Limb (tissue), 2 donors: Measurements from ENCODE around the gene CBX2.

Source experiments
- DNase-seq, 2 donors: peaks; one replicate each; pipeline ENCODE4 v3.0.0-alpha.2; 2016; ENCODE audit errors: extremely low spot score in 2 of 2

Gene CBX2

DNA sequence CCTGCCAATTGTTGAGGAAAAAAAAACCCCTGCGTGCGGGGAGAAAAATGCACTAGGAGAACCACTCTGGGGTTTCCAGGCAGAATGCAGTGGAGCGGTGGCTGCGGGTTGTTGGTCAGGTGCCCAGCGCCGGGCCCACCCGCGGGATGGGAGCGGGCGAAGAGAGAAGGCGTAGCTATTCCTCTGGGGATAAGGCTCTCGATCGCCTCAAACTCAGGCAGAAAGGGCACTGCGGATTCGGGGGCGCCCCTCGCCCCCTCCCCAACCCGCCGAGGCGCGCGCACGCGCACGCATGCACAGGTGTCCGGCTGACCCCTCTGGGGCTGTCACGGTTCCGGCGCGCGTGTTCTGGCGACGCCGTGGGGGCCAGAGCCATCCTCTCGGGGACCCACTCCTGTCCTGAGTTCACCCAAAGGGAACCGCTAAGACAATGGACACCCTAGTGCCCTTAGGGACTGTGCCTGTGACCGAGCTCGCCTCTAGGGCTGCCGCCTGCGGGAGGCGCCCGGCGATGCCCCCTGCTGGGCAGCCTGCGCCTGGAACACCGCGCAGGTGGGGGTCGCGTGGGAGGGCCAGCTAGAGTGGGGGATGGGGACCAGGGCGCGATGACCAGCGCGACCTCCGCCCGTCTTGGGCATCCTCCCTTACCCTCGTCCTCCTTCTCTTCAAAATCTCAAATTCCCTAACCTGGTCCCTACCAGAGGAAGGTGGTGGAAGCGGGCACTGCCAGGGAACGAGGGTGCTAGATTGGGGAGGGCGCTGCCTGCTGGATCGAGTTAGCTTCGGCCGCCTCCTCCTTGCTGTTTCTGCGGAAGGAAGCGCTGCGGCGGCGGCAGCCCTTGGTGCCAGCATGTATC lies 33.3 kb downstream of the CBX2 start:
- peak in 1 of 2 donors; percentile 71 for DNase-seq

DNA sequence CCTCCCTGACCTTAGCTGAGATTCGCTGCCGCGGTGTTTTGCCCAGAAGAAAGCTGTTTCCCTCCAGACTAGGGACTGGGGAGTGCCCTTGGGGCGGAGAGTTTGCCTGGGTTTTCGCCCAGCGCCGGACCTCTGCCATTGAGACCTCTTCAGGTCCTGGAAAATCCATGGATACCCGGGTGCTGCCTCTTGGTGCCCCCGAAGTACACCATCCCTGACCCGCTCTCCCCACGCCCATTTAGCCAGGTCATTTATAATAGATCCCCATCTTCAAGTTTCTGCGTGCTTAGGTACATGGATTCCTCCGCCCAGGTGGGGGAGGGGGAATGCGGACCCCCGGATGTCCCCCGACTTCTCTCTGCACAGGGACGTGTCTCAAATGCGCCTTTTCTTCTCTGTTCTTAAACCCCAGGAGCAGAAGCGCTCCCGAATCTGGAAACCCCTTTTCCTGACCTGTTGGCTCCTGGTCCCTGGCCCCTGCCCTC lies 34.0 kb downstream of the CBX2 start:
- DNase-seq, result no peak

DNA sequence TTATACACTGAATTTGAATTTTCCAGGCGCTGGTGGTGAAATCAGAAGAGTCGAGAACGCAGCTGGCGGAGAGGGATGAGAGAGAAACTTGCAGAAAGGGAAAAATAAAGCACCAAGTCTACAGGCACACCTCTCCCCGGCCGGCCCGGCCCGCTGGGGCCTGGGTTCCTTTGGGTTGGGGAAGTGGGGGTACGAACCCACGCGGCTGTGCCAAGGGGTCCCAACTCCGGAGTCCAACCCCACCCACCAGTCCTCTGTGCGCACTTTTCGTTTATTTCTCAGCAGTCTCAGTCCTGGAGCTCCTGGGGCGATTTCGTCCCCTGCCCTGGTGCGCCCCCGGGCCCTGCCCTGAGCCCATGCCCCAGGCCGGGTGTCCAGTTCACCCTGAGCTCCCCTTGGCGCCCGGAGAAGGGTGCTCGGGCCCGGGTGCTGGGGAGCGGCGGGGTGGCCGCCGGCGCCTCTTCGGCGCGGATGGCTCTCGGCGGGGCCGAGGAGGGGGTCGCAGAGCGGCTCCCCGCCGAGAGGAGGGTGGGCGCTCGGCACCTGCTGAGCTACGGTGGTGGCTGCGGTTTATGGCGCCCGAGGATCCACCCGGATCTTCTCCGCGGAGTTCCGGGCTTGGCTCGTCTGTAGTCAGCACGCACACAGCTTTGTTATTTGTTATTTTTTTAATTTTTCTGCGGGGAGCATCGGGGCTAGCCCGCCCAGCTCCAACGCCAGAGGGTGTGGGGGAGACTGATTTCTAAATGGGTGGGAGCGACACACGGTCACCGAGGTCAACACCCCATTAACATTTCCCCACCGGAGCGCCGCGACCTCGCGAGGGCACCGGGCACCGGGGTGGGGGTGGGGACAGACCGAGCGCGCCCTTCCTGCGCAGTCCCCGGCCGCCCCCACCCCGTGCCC lies 34.7 kb downstream of the CBX2 start:
- DNase-seq, result peak in 1 of 2 donors; percentile 70

DNA sequence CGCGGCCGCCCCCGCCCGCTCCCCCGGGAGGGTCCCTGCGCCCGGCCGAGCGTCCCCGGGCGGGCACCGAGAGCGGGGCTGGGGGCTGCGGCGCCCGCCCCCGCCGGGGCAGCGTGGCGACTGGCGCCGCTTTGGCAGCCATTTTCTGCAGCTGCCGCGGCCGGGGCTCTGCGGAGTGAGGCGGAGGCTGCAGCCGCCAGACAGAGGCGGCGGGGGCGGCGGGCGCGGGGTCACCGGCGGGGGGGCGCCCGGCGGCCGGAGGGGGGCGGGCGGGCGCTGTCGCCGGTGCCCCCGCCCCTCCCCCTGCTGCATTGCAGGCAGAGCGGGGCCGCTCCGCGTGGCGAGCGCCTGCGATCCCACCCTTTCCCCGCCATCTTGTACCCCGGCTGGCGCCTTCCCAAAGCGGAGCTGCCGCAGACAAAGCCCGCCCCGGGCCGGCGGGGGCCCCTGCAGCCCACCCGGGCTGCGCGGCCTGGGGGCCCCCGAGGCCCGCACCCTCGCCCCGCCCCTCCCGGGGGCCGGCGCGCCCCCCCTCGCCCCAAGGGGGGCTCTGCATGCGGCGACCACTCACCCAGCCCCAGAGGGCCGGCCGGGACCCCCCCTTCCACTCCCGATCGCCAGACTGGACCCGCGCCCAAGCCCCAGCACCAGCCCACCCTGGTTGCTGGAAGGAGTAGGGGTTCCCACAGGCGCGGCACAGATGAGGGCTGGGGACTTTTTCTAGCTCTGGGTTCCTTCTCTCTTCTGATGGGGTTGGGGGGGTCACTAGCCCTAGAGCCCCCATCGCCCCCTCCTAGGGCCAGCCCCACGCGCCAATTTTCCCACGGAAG lies 35.6 kb downstream of the CBX2 start:
- DNase-seq, result peak in 1 of 2 donors; percentile 80

DNA sequence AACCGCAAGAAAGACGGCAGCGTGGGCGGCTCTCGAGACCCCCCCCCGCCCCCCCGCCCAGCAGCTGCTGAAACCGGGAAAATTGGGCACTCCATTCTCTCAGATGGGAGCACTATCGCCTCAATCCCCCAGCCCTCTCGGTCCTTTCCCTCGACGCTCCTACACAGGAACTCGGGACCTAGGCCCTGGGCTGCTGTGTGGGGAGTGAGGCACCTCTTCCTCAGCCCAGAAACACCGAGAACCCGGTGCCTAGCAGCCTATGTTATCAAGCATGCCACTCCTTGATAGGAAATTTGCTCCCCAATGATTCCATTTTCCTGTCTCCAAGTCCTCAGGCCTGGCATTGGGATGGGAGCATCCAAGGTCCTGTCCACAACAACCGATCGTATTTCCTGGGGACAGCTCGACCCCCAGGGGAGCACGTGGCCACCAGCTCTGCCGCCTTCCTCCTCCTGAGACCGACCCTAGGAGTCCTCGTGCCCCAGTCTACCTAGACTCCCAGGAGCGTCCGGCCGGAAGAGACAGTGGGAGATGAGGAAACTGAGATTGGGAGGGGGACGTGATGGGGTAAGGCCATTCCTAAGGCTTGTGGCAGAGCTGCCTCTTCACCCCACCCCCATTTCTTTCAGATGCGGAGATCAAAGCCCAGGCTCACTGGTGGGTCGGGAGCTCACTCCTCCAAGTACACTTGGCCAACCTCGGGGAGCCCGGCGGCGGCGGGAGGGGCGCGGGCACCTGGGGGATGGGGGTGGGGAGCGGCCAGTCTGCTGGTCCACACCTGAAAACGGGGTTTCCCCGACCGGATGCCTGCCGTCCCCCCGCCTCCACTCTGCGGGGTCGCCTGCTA lies 36.4 kb downstream of the CBX2 start:
- peak in 1 of 2 donors; percentile 59 for DNase-seq

DNA sequence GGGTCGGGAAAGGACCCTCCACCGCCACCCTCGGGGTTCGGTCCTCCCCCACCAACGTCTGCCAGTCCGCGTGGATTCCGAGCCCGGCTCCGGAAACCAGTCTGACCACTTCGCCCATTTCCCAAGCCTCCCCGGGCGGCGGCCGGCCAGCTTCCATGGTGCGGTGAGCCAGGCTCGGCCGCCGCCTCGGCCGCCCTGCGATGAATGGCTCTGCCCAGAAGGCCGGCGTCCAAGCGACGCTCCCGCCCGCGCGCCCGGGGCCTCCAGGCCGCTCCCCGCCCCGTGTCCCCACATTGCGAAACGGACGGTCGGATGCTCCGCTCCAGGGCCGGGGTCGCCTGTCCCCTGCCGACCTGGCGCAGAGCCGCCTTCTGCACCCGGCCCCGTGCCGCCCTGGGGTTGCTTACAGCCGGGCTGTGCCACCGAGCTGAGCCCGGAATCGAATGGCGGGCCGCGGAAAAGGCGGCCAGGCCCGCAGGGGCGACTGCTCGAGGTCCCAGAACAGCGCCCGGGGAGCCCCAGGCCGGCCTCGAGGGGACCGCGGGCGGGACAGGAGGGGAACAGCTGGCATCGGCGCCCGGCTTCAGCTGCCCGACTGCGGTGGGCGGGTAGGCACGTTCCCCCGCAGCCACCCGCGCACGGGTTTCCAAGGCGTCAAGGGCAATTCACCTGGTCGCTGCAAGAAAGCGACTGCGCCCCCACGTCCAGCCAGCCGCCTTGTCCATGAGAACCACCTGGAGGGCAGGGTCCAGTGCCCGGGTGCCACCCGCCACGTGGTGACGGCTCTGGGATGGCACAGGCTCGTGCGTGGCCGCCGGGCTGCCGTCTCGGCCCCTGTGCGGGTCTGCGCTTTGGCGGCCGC lies 37.3 kb downstream of the CBX2 start:
- peak in 1 of 2 donors; percentile 64 for DNase-seq

DNA sequence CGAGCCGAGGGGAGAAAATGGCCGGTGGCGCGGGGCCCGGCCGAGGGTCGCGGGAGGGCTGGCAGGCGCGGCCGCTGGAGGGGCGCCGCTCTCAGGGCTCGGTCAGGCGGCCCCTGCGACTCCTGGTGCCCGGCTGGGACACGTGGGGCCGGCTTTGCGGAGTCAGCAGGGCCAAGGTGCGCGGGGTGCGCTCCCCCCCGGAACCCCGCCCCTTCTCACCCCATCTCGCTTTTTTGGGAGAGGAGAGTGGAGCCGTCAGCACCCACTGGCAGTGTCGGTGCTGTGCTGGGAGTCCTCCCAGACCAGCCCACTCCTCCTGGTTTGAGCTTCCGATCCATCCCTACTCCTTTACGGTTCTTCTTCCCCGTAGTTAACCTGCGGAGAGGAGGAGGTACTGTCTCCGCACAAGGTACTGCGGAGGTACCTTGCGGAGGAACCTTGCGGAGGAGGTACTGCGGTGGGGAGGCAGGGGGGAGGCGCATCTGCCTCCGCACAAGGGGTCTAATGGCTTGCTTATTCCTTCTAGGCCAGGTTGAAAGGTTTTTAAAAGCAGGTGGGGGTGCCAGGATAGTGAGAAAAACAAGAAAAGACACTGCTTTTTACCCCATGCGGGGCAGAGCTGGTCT lies 38.0 kb downstream of the CBX2 start:
- no peak for DNase-seq

DNA sequence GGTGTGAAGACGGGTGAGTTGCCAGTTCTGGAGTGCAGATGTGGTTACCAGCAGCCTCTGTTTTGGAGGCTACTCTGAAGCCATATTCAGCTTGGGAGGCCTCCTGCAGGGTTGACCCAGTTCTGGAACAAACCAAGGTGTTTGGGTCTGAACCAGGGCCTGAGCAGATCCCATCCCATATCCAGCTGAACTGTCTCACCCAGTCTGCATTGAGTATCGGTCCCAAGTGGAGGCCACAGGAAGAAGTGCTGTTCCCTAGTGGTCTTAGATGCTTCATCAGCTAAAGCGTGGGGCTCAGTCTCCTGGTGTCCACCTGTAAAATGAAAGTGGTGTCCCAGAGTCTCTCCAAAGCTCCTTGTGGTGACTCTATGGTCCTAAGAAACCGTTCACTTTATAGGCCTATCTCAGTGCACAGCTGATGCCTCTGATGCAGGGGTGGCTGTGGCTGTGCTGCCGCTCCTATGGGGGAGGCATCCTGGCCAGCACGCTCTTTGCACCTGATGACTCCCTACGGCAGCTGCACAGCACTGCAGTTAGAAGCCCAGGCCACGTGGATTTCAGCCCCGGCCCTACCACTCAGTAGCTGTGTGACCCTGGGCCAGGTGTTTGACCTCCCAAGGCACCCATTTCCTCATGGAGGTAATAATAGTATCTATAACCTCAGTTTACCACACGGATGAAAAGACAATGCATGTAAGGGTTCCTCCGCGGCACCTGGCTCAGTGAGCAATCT lies 40.2 kb downstream of the CBX2 start:
- no peak for DNase-seq

DNA sequence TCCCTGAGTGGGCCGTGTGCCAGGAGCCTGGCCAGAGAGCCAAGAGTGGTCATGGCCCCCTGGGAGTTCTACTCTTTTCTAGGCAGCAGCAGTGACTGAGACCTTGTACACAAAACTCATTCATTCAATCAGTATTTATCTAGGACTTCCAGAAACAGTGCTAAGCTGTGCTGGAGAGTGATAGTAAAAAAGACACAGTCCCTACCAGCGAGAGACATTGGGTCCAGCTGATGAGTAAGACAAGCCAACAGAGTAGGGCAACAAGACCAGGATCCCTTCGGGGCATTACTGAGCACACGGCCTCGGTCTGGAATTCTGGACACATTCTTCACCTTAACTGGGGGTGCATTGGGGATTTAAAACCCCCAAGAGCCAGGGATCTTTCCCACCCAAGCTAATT lies 41.1 kb downstream of the CBX2 start:
- no peak for DNase-seq

DNA sequence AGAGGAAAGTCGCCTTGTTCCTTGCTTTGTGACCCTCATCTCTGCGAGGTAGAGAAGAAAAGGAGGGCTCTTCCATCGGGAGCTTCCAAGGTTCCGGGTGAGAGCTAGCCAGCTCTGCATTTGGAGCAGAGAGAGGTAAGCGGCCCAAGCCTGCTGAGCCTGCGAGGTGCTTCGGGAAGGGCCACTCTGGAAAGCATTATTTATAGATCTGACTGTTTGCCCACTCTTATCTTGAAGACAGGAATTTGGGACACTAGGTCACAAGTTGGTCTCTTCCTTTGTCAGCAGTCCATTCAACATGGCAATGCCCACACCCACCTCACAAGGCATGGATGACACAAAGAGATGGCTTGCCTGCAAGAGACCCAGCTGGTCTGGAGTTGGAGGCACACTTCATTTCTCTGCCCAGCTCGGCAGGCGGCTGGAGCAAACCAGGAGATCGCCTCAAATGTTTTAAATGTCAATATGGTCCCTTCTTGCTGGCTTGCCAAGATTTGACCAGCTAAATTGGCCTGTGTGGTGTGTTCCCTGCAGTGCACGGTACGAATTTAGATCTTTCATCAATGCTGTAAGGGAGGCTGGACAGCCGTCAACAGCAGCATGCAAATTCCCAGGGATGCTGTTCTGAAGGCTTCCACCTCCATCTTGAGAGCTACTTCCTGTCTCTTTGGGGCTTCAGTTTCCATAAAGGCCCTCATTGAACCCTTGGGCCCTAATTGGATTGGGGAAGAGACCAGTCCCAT lies 41.8 kb downstream of the CBX2 start:
- DNase-seq, result no peak

DNA sequence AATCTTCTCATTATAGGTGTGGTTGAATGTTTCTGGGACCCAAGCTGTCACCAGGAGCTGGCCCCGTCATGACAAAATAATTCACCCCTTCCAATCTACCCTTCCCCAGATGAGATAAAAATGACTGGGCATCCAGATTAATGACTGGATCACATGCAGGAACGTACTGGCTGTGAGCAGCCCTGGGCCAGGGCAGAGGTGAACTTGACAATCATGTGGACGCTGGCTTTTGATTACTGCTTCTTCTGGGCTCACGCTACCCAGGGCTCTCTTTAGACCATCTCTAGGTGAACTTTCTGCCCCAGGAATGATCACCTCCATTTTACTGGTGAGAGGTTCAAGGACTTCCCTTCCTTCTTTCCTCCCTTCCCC lies 43.0 kb downstream of the CBX2 start:
- no peak for DNase-seq

DNA sequence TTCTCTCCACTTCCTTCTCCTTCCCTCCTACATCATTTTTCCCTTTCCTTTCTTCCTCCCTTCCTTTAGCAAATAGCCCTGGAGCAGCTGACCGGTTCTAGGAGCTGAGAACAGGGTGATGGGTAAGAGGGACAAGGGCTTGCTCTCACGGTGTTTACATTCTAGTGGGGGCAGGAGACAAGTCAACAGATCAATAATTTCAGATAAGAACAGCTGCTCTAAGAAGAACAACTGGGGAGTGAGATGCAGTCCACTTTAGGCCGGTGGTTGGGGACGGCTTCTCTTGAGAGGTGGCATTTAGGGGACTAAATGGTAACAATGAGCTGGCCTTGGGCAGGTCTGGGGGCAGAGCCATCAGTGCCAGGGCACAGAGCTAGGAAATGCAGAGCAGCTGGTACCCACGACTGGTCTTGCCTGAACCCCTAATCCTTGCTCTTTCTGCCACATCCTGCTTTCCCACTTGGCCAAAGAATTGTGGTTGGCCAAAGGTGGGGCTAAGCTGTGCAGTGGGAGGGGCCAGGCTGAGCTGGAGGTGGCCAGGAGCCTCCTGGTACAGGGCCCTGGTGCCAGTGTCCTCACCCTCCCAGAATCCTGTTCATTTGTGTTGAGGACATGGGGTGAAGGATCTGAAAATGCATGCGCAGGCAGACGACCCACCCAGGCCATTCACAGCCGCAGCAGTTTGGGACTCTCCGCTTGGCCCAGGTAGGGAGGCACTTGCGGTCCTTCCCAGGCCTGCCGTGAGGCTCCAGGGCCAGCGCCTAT lies 43.6 kb downstream of the CBX2 start:
- DNase-seq, result no peak

DNA sequence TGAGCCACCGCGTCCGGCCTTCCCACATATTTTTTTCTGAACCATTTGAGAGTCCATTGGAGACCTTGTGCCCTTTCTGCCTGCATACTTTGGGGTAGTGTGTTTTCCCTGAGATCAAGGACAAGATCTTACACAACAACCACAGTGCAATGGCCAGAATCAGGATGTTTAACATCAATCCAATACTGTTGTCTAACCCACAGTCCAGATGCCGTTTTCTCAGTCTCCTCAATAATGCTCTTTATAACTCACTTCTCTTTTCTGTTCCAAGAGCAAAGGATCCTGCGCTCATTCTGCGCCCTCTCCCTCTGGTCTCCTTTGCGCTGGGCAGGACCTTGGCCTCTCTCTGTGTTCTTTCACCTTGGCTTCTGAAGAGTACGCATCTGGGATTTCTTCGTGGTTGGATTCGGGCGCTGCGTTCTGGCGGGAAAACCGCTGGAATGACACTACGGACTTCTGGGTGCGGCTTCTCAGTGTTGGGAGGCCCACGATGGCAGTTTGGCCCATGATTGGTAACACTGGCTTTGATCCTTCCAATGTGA lies 44.7 kb downstream of the CBX2 start:
- no peak for DNase-seq

DNA sequence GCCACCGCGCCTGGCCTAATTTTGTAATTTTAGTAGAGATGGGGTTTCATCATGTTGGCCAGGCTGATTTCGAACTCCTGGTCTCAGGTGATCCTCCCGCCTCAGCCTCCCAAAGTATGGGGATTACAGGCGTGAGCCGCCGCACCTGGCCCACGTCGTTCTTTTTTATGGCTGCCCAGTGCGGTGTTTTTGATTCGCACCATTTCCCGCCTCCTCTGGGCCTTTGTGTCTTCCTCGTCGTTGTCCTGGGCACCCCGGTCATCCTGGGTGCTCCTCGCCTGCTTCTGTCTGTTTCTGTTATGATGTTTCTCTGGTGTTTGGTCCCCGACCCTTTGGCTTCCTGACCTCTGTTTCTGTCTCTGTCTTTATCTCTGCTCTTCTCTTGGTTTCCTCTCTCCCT lies 46.3 kb downstream of the CBX2 start:
- no peak for DNase-seq

DNA sequence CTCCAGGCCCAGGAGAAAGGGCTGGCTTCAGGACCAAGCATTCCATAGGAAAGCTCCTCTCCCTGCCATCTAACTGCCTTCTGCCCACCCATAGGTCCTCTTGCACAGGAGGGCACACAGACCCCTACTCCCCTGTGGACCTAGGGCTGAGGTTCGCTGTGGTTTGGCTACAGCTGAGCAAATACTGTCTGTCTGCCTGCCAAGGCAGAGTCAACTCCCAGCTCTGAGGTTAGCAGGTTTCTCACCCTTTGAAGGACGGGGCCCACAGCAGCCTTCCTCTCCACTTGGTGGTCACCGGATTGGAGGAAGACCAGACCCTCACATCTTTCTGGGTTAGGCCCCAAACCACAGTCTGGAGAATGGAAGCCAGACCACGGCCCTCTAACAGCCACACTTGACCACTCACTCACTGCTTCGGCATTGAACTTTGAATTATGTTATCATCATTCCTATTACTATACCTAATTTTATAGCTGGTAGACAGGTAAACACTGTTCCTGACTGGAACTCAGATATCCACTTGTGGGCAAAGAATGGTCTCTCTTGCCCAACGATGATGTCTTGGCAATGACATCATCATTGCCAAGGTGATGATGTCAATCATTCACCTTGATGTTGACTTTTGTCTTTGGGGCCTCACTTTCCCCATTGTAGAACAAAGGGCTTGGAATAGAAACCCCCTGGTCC lies 47.1 kb downstream of the CBX2 start:
- DNase-seq, result no peak

DNA sequence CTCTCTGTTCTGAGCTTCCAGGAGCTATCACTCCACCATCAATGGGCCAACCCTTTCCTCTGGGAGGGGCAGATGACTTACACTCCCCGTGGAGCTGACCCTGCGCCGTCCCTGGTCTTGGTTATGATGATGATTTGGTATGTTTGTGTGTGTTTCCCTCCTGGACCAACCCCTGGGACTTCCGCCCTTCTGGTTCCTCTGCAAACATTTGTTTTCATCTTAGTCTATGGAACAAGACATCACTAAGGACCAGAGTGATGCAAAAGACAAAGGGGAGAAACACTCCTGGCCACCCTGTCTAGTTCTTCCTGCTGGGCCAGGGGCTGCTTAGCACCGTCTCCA lies 47.6 kb downstream of the CBX2 start:
- DNase-seq, result no peak
